GM18861 (cell line): Measurements from ENCODE around the gene ROBO1.

Experiments used
- ATAC-seq: cut with Tn5 transposase; IDR thresholded peaks from one replicate; pipeline ENCODE4 v1.9.1; 2021; ENCODE audit not compliant: unreplicated experiment

Gene ROBO1

DNA sequence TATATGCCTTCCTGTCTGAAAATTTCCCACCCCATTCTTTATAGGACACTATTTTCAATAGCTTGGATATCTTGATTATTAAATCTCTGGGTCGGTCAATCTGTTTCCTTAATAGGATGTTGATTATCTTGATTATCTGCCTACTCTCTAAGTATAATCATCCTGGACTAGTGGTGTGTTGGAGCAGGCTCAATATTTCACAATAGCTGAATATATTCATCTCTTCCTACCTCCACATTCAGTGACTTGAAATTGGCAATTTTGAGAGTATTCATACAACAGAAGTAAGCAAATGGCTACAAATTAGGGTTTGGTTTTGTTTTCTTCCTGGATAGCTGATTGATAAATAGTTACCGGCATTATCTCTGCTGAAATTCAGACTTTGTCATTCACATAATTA lies 1162.6 kb downstream of the ROBO1 start:
- ATAC-seq = no peak

DNA sequence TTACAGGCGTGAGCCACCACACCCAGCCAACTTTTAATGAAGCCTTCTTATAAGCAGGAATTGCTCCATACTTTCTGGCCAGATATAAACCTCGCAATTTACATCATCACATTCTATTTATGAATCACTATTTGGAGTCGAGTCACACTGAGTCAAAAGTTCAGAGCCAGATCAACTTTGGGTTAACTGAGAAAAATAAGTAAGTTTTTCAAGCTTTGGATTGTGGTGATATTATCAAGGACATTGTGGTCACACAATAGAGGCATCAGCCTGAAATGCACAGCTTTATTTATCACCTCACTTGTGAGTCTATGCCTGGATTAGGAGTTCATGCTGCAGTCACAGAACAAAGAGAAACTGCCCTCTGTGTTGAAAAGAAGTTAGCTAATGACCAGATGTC lies 1163.5 kb downstream of the ROBO1 start:
- ATAC-seq = no peak

DNA sequence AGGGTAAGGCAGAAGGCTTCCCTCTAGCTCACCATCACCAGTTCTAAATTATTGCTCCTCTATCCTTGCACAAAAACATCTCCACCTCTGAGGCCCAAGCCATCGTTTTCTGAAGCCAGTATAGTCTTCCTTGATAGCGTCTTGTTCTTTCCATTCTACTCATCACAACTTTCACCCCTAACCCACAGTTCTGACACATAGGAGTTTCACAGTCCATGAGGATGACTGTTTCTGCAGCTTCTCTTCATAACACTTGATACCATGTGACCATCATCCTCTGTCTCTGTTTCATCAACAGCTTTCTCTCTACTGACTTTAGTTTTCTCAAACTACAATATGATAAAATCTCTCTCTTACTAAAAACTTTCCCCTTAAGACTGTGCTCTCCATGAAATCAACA lies 1166.5 kb downstream of the ROBO1 start:
- ATAC-seq = no peak

DNA sequence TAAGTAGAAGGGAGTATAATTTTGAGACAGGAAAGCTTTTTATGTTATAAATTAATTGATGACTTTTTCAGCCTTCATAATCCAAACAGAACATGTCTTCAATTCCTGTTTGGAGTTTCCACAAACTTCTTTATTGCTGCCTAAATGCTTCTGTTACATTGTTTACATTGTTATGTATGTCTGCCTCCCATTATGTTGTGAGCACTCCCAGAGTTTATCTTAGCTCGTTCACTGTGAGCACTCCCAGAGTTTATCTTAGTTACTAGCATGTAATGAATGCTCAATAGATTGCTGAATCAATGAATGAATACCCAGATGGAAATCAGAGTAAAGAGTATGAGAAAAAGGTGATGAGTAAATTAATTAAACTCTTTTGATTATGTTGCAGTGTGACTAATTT lies 1178.0 kb downstream of the ROBO1 start:
- no peak for ATAC-seq

DNA sequence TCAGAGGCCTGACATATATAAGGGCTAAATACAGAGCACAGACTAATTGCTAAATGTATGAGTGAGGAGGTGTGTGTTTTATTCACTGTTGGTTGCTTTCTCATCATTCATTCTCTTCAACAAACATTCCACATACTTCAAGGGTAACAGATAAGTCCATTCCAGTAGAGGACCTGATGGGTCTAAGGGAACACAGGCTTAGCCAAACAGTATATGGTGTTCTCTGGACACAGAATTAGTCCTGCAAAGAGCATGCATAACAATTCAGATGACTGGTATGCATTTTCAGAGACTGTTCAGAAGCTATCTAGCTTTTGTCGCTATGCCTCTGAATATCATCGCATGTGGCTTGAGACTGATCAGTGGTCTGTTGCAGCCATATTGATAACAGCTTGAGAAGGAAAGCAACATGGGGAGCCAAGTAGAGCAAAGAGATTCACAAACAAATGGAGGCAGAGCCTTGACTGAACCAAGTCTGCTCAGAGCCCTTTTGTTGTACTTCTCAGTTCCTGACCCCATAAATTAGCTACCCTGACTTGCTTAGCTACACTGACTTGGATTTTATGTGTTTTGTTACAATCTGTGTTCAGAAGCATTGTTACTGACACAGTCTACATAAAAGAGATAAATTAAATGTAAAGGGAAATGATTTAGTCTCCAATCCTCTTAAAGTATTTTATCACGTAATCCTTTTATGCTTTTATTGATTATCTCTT lies 1178.7 kb downstream of the ROBO1 start:
- ATAC-seq = no peak

DNA sequence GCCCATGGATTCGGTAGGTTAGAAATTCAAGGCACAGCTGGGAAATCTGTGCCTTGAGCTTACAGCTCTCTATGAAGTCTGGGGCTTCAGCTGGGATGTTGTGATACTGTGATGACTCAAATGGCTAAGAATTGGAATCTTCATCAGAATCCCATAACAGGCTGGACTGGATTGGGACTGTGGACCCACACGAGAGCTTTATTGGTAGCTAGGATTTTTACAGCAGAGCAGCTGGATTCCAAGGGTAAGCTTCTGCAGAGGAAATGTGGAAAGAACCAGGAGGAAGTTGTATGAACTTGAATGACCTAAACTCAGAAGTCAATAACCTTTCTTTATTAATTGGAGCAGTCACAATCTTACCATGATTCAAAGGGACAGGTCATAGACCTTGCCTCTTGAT lies 1187.1 kb downstream of the ROBO1 start:
- no peak for ATAC-seq

DNA sequence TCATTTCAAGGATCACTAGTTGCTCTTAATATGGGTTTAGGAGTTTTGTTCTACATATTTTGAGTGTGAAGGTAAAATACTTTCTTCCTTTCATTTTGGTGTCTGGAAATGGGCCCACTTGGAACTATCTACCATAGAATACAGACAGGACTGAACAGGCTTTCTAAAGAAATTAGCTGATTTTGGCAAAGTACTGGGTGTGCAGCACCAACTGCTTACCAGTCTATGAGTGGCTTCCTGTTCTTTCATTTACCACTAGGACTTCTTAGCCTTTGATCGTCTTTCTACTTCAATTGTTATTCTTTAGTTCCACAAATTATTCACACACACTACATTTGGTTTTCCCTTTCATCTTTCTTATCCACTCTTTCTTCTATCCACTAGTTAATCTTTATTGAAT lies 1196.3 kb downstream of the ROBO1 start:
- ATAC-seq = no peak

DNA sequence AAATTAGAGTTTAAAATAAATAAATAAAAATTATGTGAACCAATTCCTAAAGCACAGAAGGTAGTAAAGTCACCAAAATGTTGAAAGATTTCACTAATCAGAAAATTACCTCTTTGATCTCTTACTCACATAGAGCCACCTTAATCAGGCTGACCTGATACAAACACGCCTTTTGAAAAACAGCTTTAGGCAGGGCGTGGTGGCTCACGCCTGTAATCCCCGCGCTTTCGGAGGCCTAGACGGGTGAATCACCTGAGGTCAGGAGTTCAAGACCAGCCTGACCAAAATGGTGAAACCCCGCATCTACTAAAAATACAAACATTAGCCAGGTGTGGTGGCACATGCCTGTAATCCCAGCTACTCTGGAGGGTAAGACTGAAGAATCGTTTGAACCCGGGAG lies 1197.3 kb downstream of the ROBO1 start:
- no peak for ATAC-seq

DNA sequence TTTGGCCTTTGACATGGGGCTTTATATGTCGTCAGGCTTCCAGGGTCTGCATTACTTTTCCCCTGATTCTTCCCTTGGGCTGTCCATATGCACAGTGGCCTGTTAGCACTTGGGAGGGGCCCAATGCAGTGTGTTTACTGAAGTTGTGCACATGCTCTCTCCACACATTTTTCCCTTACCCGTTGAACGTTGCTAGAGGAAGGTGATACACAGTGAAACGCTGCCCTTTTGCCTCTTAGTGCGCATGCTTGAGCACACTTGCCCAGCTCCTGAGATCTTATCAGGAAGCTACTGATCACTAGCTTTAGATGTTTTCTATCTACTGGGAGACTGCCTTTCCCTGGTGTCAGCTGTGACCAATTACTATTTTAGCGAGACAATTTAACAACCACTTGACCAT lies 1198.0 kb downstream of the ROBO1 start:
- ATAC-seq = no peak

DNA sequence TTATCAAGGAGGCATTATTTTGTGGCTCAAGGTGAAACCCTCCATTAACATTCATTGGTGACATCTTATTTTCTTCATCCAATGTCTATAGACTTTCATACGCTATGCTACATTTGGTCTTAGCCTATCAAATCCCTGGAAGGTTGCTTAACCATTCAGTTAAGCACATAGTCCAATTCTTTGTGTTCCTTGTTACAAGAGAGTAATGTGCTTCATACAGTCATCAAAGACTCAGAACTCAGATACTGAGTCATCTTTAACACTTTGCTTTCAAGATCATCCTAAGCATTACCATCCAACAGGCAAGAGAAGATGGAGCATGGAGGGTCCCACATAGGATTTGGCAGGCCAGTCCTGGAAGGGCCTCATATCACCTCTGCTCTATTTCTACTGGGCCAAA lies 1202.1 kb downstream of the ROBO1 start:
- ATAC-seq = no peak

DNA sequence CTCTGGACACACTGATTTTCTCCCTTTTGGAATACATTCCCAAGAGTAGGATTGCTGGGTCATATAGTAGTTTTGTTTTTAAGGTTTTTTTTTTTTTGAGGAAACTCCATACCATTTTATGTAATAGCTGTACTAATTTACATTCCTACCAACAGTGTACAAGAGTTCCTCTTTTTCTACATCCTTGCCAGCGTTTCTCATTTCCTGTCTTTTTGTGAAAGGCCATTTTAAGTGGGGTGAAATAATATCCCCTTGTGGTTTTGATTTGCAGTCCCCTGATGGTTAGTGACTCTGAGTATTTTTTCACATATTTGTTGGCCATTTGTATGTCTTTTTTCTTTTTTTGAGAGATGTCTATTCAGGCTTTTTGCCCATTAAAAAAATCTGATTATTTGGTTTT lies 1205.5 kb downstream of the ROBO1 start:
- no peak for ATAC-seq
